ENCODE results near the gene IL22RA1. TPM values are rescaled to one million over a fixed set of nuclear protein-coding genes. Genes with fewer than 3 reads are reported as not detected.

The IL22RA1 gene
- total and polyA plus RNA-seq, 2 experiments from 2014 or later = not detected

GRCh38 chr1:24089027-24089742 is 53.8 kb downstream of the IL22RA1 start:
- Histone ChIP-seq H3K27me3 (no peaks in the 10 kb centered on the region), H3K9me3 (ENCODE audit: low read depth) (no peaks in the 10 kb centered on the region), H3K36me3 (no peaks in the 10 kb centered on the region), H3K4me1 (ENCODE audit: low read depth) (no peaks in the 10 kb centered on the region), H3K4me3 (no peak overlapping the region), H3K27ac (no peak overlapping the region)
- TF ChIP-seq CTCF (IDR thresholded peaks at IDR 0.05; ENCODE audit: low read depth, low read length) = no peak
- no peak for DNase-seq (ENCODE audit: low read depth in 1 of 2, low spot score in 1 of 2)

GRCh38 chr1:24086466-24086865 is 56.5 kb downstream of the IL22RA1 start:
- Histone ChIP-seq H3K27me3 (no peaks in the 10 kb centered on the region), H3K4me1 (ENCODE audit: low read depth) (no peaks in the 10 kb centered on the region), H3K36me3 (no peaks in the 10 kb centered on the region), H3K27ac (no peak overlapping the region), H3K9me3 (ENCODE audit: low read depth) (no peaks in the 10 kb centered on the region), H3K4me3 (no peak overlapping the region)
- no peak for TF ChIP-seq CTCF (IDR thresholded peaks at IDR 0.05; ENCODE audit: low read depth, low read length)
- no peak for DNase-seq (ENCODE audit: low read depth in 1 of 2, low spot score in 1 of 2)

GRCh38 chr1:24085546-24085945 is 57.4 kb downstream of the IL22RA1 start:
- H3K27ac ChIP-seq = no peak overlapping the region
- peak in 1 of 2 donors; percentile 21 for DNase-seq (ENCODE audit: low read depth in 1 of 2, low spot score in 1 of 2)
- no peak overlapping the region for H3K4me3 ChIP-seq
- H3K4me1 ChIP-seq (ENCODE audit: low read depth) = no peaks in the 10 kb centered on the region
- no peaks in the 10 kb centered on the region for H3K36me3 ChIP-seq
- TF ChIP-seq CTCF (IDR thresholded peaks at IDR 0.05; ENCODE audit: low read depth, low read length) = no peak
- no peaks in the 10 kb centered on the region for H3K27me3 ChIP-seq
- no peaks in the 10 kb centered on the region for H3K9me3 ChIP-seq (ENCODE audit: low read depth)

- Histone ChIP-seq H3K27me3 (no peaks in the 10 kb centered on the region), H3K9me3 (ENCODE audit: low read depth) (no peaks in the 10 kb centered on the region), H3K36me3 (no peaks in the 10 kb centered on the region), H3K4me1 (ENCODE audit: low read depth) (no peaks in the 10 kb centered on the region), H3K4me3 (no peak overlapping the region), H3K27ac (no peak overlapping the region)
- no peak for TF ChIP-seq CTCF (IDR thresholded peaks at IDR 0.05; ENCODE audit: low read depth, low read length)
- DNase-seq (ENCODE audit: low read depth in 1 of 2, low spot score in 1 of 2) = no peak
Observed at GRCh38 chr1:24085007-24085406, 57.9 kb downstream of the IL22RA1 start.

- H3K4me1 ChIP-seq (ENCODE audit: low read depth) = no peaks in the 10 kb centered on the region
- no peak overlapping the region for H3K27ac ChIP-seq
- TF ChIP-seq CTCF (IDR thresholded peaks at IDR 0.05; ENCODE audit: low read depth, low read length) = no peak
- no peaks in the 10 kb centered on the region for H3K9me3 ChIP-seq (ENCODE audit: low read depth)
- H3K4me3 ChIP-seq = no peak overlapping the region
- no peaks in the 10 kb centered on the region for H3K36me3 ChIP-seq
- no peaks in the 10 kb centered on the region for H3K27me3 ChIP-seq
- DNase-seq (ENCODE audit: low read depth in 1 of 2, low spot score in 1 of 2) = peak in 1 of 2 donors; percentile 18
Observed at GRCh38 chr1:24084050-24084449, 58.9 kb downstream of the IL22RA1 start.
